Muscle layer of colon (tissue), 2 donors: ENCODE measurements around the gene CD200.

Experiments
- H3K27ac ChIP-seq: one replicate; pipeline ENCODE4 v1.7.0; 2013; ENCODE audit warnings: low read depth, mild to moderate bottlenecking, low read length, moderate library complexity
- H3K27me3 ChIP-seq, 2 donors: one replicate each; pipeline ENCODE4 v1.7.0; 2013; ENCODE audit warnings: low read length in 2 of 2, mild to moderate bottlenecking in 2 of 2; ENCODE audit not compliant: insufficient read depth in 2 of 2, control insufficient read depth in 1 of 2
- H3K36me3 ChIP-seq: one replicate; pipeline ENCODE4 v1.7.0; 2013; ENCODE audit warnings: mild to moderate bottlenecking, low read length; ENCODE audit not compliant: insufficient read depth
- H3K4me1 ChIP-seq: one replicate; pipeline ENCODE4 v1.7.0; 2013; ENCODE audit warnings: mild to moderate bottlenecking, low read length; ENCODE audit not compliant: insufficient read depth
- H3K4me3 ChIP-seq, 2 donors: one replicate each; pipeline ENCODE4 v1.7.0; 2013; ENCODE audit warnings: low read length in 2 of 2, low read depth in 1 of 2, mild to moderate bottlenecking in 1 of 2, moderate library complexity in 1 of 2
- H3K9ac ChIP-seq: one replicate; pipeline ENCODE4 v1.7.0; 2013; ENCODE audit warnings: low read length
- H3K9me3 ChIP-seq: one replicate; pipeline ENCODE4 v1.7.0; 2013; ENCODE audit warnings: mild to moderate bottlenecking, low read length
- donor health status: abdominal sarcoma.
- donor health status: Adenocarcinoma of cecum.

Gene CD200

DNA sequence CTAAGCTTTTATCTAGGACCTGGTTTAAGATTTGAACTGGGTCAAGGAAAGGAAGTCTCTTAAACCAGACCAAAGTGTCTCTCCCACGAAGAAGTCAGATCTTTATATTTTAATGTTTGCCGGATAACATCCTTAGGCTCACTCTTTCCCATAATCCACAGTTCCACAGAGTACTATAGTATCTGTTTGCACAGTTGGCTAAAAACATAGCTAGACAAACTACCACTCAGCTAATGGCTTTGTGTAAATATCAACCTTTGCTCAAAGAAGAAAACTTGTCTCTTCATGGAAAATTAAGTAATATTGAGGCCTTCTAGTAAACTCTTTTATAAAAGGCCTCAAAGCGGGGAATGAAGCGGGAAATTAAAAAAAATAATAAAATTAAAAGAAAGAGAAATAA lies 25.4 kb upstream of the CD200 start:
- Histone ChIP-seq H3K27ac (no peak overlapping the region), H3K9me3 (no peaks in the 10 kb centered on the region), H3K9ac (no peak overlapping the region), H3K4me3 (no peak overlapping the region), H3K36me3 (no peaks in the 10 kb centered on the region), H3K27me3 (no peaks in the 10 kb centered on the region), H3K4me1 (peaks cover 15% of the 10 kb centered on the region)

DNA sequence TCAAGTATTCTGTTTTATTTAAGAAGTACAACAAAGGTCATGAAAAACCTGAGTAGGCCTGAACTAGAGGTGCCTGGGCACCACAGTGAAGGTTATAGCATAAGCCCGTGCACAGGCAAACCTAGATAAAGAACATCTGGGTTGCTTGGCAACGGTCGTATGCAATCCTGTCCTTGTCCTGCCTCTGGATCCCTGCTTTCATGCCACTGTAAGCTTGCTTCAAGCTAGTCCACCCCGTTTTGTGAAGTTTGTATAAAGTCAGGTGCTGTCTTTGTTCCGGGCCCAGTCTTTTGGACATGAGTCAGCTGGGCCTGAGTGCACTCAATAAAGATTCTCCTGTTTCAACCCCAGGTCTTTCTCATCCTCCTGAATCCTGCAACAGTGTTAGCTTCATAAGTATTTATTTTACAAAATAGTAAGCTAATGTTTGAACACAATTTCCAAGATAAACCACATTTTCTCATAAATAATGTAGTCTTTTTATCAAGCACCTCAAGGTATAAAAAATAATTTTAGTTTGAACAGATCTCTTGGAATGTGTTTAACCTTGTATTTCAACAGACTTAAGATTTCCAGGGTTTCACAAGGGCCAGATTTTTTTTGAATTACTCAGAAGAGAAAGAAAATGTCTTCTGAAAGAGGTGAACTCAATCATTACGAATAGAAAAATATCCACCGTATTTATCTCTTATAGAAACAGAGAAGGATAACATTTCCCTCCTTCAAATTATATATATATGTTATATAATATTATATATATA lies 24.6 kb upstream of the CD200 start:
- Histone ChIP-seq H3K9me3 (no peaks in the 10 kb centered on the region), H3K27me3 (no peaks in the 10 kb centered on the region), H3K4me3 (no peak overlapping the region), H3K36me3 (no peaks in the 10 kb centered on the region), H3K9ac (no peak overlapping the region), H3K27ac (no peak overlapping the region), H3K4me1 (peaks cover 9% of the 10 kb centered on the region)

DNA sequence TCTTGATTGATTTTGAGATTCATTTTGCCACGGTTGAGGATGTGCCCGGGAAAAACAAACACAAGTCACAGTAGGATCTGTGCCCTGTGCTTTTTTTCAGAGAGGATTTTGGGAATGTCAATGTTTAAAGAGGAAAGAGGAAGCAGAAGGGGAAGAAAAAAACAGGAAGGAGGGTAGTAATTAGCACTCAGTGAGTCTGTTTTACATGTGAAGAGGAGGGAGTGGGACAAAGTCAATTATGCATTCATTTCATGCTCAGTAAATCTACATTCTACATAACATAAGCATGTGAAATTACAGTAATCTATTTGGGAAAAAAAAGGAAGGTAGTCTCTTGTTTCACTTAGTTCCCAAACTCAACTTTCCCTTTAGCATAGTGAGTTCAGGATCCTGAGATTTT lies 18.3 kb upstream of the CD200 start:
- no peak overlapping the region for H3K9ac ChIP-seq
- no peak overlapping the region for H3K27ac ChIP-seq
- H3K4me1 ChIP-seq = no peaks in the 10 kb centered on the region
- H3K9me3 ChIP-seq = no peaks in the 10 kb centered on the region
- H3K27me3 ChIP-seq = no peaks in the 10 kb centered on the region
- H3K36me3 ChIP-seq = no peaks in the 10 kb centered on the region
- H3K4me3 ChIP-seq = no peak overlapping the region

DNA sequence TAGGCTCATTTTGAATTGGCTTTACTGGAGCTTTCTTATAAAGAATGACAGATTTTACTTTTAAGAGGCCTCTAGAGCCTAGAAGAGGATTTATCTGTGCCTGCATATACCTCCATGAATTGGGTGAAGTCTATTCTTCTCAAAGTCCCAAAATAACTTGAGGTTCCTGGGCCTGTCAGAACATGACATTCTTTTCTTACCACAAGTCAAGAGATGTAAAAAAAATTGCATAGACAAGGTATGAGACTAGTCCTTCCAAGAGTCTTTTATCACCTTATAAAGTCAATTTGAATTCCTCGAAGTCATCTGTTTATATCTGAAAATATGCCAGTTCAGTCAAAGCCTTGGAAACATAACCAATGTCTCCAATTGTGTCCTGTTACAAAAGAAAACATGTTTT lies 17.2 kb upstream of the CD200 start:
- Histone ChIP-seq H3K4me3 (no peak overlapping the region), H3K27me3 (no peaks in the 10 kb centered on the region), H3K9me3 (no peaks in the 10 kb centered on the region), H3K4me1 (no peaks in the 10 kb centered on the region), H3K27ac (no peak overlapping the region), H3K9ac (no peak overlapping the region), H3K36me3 (no peaks in the 10 kb centered on the region)

DNA sequence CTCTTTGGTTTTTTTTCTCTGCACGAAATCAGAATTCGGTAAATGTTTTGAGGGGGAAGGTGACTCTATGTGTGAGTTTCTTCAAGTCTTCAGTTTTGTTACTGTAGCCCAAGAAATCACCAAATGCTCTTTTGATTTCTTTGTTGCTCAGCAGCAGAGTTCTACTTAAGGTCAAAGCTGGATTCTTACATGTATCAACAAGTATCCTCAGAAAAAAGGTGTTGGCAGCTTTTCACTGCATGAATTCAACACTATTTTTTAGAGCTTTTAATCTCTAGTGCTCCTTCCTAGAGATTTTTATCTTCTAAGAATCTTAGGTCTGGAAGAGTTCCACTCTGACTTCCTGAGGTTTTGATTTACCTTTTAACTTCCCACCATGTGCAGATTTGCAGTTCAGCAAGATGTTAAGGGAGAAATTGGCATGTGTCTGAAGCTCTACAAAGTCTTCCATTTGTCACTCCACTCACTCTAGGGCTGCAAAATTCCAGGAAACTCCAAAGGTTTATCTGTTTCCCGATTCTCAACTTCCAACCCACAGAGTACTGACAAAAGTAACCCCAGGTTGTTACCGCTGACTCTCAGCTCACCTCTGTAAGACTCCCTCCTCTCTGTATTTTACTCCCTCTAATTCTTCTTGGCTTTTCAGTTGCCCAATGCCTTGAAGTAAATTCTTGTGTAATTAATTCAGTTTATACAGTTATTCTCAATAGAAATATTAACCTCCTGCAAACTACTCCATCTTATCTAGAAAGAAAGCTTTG lies 13.3 kb upstream of the CD200 start:
- Histone ChIP-seq H3K36me3 (no peaks in the 10 kb centered on the region), H3K27ac (no peak overlapping the region), H3K4me1 (no peaks in the 10 kb centered on the region), H3K4me3 (no peak overlapping the region), H3K9me3 (no peaks in the 10 kb centered on the region), H3K27me3 (no peaks in the 10 kb centered on the region), H3K9ac (no peak overlapping the region)

DNA sequence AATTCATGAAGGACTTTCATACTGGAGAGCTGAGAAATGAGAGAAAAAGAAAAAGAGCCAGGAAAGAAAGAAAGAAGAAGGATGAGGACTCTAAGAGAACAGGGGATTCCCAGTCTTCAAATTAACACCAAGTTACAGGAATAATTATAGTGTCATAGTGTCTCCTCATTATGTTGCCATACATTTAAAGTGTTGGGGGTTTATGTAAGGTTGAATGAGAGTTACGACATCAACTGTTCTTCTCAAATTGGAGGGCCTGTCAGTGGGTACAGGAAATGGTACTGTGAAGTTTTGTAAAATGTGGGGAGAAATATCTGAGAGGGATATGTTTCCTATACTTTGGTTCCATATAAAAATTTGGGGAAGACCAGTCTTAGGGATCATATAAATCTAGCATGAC lies 12.3 kb upstream of the CD200 start:
- no peak overlapping the region for H3K4me3 ChIP-seq
- no peaks in the 10 kb centered on the region for H3K36me3 ChIP-seq
- no peaks in the 10 kb centered on the region for H3K4me1 ChIP-seq
- no peaks in the 10 kb centered on the region for H3K9me3 ChIP-seq
- H3K27me3 ChIP-seq = no peaks in the 10 kb centered on the region
- no peak overlapping the region for H3K27ac ChIP-seq
- H3K9ac ChIP-seq = no peak overlapping the region

DNA sequence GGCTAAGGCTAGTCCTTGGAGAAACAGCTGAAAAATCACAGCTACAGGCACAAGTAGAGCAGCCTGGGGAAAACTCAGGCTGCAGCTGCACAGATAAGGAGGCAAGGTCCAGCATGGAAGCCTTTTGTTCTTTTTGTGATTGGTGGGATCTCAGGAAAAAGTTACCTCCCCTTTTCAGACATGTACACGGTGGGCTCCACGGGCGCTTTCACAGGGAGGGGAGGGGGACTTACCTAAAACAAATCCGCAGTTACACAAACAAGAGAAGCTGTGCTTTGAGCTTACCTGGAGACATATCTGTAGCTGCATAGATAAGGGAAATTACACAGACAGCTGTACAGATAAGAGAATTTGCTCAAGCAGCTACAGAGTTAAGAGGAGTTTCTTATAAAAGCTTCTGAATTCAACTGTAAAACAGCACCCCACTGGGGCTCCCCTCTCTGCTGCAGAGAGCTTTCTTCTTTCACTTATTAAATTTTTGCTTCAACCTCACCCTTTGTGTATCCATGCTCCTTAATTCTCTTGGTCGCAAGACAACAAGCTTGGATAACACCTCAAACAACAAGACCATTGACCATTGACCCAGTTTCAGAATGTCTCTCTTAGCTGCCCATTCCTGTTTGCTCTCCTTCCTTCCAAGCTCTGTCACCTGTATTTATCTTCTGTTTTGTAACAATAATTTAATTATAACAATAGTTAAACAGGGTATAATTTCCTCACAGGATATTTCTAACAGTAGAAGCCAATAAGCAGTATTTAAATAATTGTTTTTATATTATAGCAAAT lies 10.9 kb upstream of the CD200 start:
- H3K27ac ChIP-seq = no peak overlapping the region
- H3K27me3 ChIP-seq = no peaks in the 10 kb centered on the region
- no peaks in the 10 kb centered on the region for H3K4me1 ChIP-seq
- H3K36me3 ChIP-seq = no peaks in the 10 kb centered on the region
- H3K9me3 ChIP-seq = no peaks in the 10 kb centered on the region
- H3K9ac ChIP-seq = no peak overlapping the region
- H3K4me3 ChIP-seq = no peak overlapping the region

DNA sequence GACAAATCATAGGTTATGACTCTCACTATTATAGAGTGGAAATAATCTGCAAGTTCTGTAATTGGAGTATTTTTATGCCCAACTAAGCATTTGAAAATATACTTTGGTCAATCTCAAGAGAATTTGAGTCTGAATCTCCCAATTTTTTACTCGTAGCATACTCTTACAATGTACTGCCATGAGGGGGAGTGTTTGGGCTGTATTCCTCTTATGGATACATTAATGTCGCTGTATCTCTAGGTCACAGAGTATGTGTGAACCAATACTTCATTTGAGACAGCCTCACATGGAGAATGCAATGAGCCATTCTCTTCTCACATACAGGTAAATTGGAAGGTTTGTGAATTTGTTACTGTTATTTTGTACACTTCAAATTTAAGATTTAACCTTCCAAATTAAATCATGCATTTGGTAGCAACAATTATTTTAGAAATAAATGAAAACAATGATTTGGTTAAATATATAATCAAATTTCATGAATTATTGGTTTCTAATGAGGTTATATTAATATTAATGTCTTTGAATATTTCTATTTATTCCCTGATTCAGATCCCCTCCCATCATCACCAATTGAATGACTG lies 5.5 kb upstream of the CD200 start:
- H3K9ac ChIP-seq = no peak overlapping the region
- no peaks in the 10 kb centered on the region for H3K36me3 ChIP-seq
- no peak overlapping the region for H3K4me3 ChIP-seq
- no peaks in the 10 kb centered on the region for H3K27me3 ChIP-seq
- no peak overlapping the region for H3K27ac ChIP-seq
- H3K9me3 ChIP-seq = no peaks in the 10 kb centered on the region
- no peaks in the 10 kb centered on the region for H3K4me1 ChIP-seq

DNA sequence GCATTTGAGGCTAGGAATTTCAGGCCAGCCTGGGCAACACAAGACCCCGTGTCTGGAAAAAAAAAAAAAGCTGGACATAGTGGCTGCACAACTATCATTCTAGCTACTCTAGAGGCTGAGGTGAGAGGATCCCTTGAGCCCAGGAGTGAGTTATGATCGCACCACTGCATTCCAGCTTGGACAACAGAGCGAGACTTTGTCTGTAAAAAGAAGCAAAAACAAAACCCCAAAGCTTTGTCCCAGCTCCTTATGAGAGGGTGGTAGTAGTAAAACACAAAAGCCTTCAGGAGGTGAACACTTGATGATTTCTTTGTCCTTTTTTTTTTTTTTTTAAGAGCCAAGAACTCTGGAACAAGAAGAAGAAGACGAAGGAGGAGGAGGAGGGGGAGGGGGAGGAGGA lies 1.1 kb upstream of the CD200 start:
- H3K9me3 ChIP-seq = no peaks in the 10 kb centered on the region
- peaks cover 13% of the 10 kb centered on the region for H3K4me1 ChIP-seq
- no peaks in the 10 kb centered on the region for H3K27me3 ChIP-seq
- H3K36me3 ChIP-seq = no peaks in the 10 kb centered on the region
- H3K4me3 ChIP-seq = no peak overlapping the region
- H3K9ac ChIP-seq = no peak overlapping the region
- H3K27ac ChIP-seq = no peak overlapping the region

DNA sequence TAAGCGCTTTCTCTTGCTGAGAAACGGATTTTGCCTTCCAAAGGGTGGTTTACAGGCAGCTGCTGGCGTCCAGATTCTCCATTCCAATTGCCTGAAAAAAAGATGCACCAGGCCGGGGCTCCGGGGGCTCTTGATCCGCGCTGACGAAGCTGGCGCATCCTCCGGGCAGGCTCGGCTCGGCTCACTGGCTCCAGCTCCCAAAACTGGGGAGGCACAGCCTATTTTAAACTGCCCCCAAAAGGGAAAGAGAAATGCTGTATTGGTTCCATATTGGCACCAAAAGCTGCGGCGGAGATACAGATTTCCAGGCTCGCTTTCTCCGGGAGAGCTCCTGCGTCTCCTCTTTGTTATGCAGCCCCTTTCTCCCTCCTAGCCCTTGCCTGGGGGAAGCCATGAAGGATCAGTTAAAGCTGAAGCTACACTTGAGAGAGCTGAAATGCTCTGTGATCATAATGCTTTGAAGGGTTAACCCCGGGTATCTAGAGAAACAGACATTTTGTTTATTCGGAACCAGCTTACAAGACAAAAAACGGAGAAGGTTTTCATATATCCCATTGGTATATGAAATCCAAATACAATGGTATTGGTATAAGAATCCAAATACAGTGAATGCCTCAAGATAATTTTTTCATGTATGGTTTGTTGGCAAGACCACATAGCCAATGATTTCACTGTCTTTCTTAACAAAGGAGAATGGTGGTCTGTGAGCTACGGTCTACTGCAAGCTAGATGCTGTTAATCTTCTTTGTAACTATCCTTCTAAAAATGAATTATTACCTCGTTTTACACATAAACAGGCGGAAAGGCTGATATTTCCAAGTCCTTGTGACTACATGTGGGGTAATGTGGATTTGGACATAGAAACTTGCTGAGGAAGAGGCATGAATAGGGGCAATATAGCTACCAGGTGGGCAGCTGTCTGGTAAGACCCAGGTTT lies 693 bp downstream of the CD200 start:
- no peaks in the 10 kb centered on the region for H3K9me3 ChIP-seq
- no peaks in the 10 kb centered on the region for H3K36me3 ChIP-seq
- peak overlapping the region; percentile 67 for H3K27ac ChIP-seq
- peaks cover 13% of the 10 kb centered on the region for H3K4me1 ChIP-seq
- peak overlapping the region; percentile 87 to 90 for H3K4me3 ChIP-seq
- no peaks in the 10 kb centered on the region for H3K27me3 ChIP-seq
- peak overlapping the region; percentile 77 for H3K9ac ChIP-seq
